HG03558 (cell line): ENCODE measurements around the gene ADGRE1.
"Not testable (repeated sequence)": the region's sequence is repeated elsewhere in the genome, so short reads cannot be mapped to it uniquely, and the experiment has no call there.

Experiments
- ATAC-seq: cut with Tn5 transposase; IDR thresholded peaks from one replicate; pipeline ENCODE4 v1.9.1; 2021; ENCODE audit warnings: moderate number of reproducible peaks; ENCODE audit not compliant: unreplicated experiment; ENCODE audit errors: extremely low read depth

Gene ADGRE1

GRCh38 chr19:6887316-6887715, at the start of gene ADGRE1:
Gene ADGRE1 (plus strand): TSS chr19:6887579. CDS start chr19:6887609, 30 bp downstream.
- no peak for ATAC-seq

DNA sequence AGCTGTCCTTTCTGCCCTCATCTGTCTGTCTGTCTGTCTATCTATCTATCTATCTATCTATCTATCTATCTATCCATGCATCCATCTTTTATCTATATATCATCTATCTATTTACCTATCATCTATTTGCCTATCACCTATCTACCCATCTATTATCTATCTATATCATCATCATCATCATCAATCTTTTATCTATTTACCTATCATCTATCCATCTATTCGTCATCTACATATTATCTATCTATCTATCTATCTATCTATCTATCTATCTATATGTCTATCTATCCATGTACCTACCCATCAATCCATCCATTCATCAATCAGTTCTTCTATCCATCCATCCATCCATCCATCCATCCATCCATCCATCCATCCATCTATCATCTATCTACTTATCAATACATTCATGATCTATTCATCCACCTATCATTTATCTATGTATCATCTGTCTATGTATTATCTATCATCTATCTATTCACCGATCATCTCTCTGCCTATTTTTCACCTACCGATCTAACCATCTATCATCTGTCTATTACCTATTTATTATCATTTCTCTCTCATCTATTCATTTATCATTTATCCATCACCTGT, 49.2 kb upstream of the ADGRE1 start:
- ATAC-seq, result no peak

- ATAC-seq, result no peak
Measured at GRCh38 chr19:6842871-6843607, 44.3 kb upstream of the ADGRE1 start.

- ATAC-seq, result no peak
Measured at GRCh38 chr19:6847828-6848200, 39.6 kb upstream of the ADGRE1 start.

DNA sequence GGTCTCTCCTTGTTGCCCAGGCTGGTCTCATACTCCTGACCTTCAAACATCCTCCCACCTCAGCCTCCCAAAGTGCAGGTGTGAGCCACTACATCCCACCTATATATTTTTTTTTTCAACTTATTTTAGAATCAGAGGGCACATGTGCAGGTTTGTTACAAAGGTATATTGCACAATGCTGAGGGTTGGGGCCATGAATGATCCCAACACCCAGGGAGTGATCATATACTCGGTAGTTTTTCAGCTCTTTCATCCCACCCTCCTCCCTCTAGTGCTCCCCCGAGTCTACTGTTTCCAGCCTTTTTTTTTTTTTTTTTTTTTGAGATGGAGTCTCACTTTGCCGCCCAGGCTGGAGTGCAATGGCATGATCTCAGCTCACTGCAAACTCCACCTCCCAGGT, 38.4 kb upstream of the ADGRE1 start:
- no peak for ATAC-seq

GRCh38 chr19:6849876-6850275, 37.5 kb upstream of the ADGRE1 start:
- ATAC-seq, result no peak

GRCh38 chr19:6851359-6851758, 36.0 kb upstream of the ADGRE1 start:
- no peak for ATAC-seq

DNA sequence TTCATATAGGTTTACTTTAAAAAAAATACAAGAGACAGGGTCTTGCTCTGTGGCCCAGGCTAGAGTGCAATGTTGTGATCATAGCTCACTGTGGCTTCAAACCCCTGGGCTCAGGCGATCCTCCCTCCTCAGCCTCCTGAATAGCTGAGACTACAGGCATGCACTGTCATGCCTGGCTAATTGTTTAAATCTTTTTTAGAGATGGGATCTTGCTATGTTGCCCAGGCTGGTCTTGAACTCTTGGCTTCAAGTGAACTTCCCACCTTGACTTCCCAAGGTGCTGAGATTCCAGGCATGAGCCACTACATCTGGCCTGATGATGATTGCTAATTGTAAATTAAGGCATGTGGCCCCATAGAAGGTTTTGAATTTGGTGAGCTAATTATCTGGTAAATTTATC, 35.4 kb upstream of the ADGRE1 start:
- no peak for ATAC-seq

- no peak for ATAC-seq
Measured at GRCh38 chr19:6853868-6854267, 33.5 kb upstream of the ADGRE1 start.

- ATAC-seq, result no peak
Measured at GRCh38 chr19:6854758-6855157, 32.6 kb upstream of the ADGRE1 start.

- ATAC-seq, result no peak
Measured at GRCh38 chr19:6856749-6857372, 30.5 kb upstream of the ADGRE1 start.

- ATAC-seq, result no peak
Measured at GRCh38 chr19:6861683-6862286, 25.6 kb upstream of the ADGRE1 start.

- ATAC-seq, result no peak
Measured at GRCh38 chr19:6862673-6863078, 24.7 kb upstream of the ADGRE1 start.

GRCh38 chr19:6864325-6864940, 22.9 kb upstream of the ADGRE1 start:
- ATAC-seq, result no peak

DNA sequence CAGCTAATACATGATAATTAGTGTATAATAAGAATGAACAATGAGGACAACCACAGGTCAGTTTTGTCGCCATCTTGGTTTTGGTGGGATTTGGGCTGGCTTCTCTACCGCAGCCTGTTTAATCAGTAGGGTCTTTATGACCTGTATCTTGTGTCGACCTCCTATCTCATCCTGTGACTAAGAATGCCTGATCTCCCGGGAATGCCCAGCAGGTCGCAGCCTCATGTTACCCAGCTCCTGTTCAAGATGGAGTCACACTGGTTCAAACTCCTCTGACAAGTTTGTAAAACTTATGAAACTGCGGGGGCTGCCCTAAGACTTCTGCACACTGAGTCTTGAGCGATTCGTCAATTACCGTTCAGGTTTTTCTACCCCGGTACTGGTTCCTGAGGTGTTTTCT, 21.5 kb upstream of the ADGRE1 start:
- no peak for ATAC-seq

DNA sequence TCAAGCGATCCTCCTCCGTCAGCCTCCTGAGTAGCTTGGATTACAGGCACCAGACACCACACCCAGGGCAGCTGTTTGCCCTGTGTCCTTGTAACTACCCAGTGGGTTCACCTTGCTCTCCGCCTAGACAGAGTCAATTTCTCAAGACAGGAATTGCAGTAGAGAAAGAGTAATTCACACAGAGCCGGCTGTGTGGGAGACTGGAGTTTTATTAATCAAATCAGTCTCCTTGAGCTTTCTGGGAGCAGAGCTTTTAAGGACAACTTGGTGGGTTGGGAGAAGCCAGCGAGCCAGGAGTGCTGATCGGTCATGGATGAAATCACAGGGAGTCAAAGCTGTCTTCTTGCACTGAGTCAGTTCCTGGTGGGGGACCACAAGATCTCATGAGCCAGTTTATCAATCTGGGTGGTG, 20.6 kb upstream of the ADGRE1 start:
- ATAC-seq, result no peak

- no peak for ATAC-seq
Measured at GRCh38 chr19:6868351-6868750, 19.0 kb upstream of the ADGRE1 start.

- not testable (repeated sequence) for ATAC-seq
Measured at GRCh38 chr19:6869151-6869882, 18.1 kb upstream of the ADGRE1 start.

GRCh38 chr19:6873708-6874431, 13.5 kb upstream of the ADGRE1 start:
- no peak for ATAC-seq

- no peak for ATAC-seq
Measured at GRCh38 chr19:6875218-6875617, 12.2 kb upstream of the ADGRE1 start.
